Hepatocyte (in vitro differentiated cells): Measurements from ENCODE around the gene HIVEP1.

Source experiments
- EZH2phosphoT487 ChIP-seq: fragments of 200-600 bp; sonication (generic); IDR thresholded peaks from one replicate; pipeline ENCODE4 v1.6.1; 2018; ENCODE audit warnings: antibody characterized with exemption, mild to moderate bottlenecking, low read depth, moderate library complexity; ENCODE audit not compliant: unreplicated experiment, severe bottlenecking
- TF ChIP-seq, protein P1 (sequence below): fragments of 200-600 bp; sonication (generic); IDR thresholded peaks from 2 replicates; pipeline ENCODE4 v1.5.1; 2016; ENCODE audit warnings: antibody characterized with exemption, mild to moderate bottlenecking; ENCODE audit not compliant: poor library complexity

DNA sequence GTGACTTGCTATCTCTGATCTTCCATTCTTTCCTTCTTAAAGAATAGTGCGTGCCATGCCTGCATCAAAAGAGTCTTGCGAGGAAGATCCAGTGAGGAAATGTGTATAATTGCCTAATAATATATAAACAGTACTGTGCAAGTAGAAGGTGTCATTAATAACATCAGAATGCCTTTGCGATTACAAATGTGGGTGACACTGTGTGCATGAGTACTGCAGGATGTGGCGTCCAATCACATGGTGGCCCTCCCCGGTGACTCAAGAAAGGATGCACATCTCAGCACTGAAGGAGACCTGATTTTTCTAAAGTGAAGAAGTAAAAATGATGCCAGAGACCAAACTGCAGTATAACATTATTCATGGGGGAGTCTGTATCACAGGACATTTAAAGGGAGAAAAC lies 170.6 kb downstream of the HIVEP1 start:
- TF ChIP-seq, protein P1, sequence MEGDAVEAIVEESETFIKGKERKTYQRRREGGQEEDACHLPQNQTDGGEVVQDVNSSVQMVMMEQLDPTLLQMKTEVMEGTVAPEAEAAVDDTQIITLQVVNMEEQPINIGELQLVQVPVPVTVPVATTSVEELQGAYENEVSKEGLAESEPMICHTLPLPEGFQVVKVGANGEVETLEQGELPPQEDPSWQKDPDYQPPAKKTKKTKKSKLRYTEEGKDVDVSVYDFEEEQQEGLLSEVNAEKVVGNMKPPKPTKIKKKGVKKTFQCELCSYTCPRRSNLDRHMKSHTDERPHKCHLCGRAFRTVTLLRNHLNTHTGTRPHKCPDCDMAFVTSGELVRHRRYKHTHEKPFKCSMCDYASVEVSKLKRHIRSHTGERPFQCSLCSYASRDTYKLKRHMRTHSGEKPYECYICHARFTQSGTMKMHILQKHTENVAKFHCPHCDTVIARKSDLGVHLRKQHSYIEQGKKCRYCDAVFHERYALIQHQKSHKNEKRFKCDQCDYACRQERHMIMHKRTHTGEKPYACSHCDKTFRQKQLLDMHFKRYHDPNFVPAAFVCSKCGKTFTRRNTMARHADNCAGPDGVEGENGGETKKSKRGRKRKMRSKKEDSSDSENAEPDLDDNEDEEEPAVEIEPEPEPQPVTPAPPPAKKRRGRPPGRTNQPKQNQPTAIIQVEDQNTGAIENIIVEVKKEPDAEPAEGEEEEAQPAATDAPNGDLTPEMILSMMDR: no peak
- no peak for TF ChIP-seq EZH2phosphoT487
